DOHH2 (cell line): ENCODE data around the gene SUSD5.

Source experiments
- H3F3A ChIP-seq: fragments of 200-600 bp; sonication (generic), shearing (Covaris generic); 2 replicates; pipeline ENCODE4 v1.6.0; 2016; ENCODE audit warnings: antibody characterized with exemption, mild to moderate bottlenecking; ENCODE audit not compliant: control insufficient read depth, insufficient read depth
- H3K27ac ChIP-seq: fragments of 200-600 bp; sonication (generic); 2 replicates; pipeline ENCODE4 v1.5.1; 2014; ENCODE audit warnings: low read depth, mild to moderate bottlenecking, low read length, moderate library complexity
- H3K27me3 ChIP-seq: fragments of 200-600 bp; sonication (generic); 2 replicates; pipeline ENCODE4 v1.6.1; 2014; ENCODE audit warnings: mild to moderate bottlenecking, low read length, mixed read lengths; ENCODE audit not compliant: control insufficient read depth
- H3K36me3 ChIP-seq: fragments of 200-600 bp; sonication (generic); 2 replicates; pipeline ENCODE4 v1.6.1; 2014; ENCODE audit warnings: mild to moderate bottlenecking, low read length, moderate library complexity, mixed read lengths; ENCODE audit not compliant: control insufficient read depth
- H3K4me1 ChIP-seq: fragments of 200-600 bp; sonication (generic); 2 replicates; pipeline ENCODE4 v1.6.1; 2014; ENCODE audit warnings: mild to moderate bottlenecking, low read length, mixed read lengths; ENCODE audit not compliant: control insufficient read depth
- H3K4me2 ChIP-seq: fragments of 200-600 bp; sonication (generic); 2 replicates; pipeline ENCODE4 v1.6.0; 2014; ENCODE audit warnings: mild to moderate bottlenecking, low read length, moderate library complexity
- H3K4me3 ChIP-seq: fragments of 200-600 bp; sonication (generic); 2 replicates; pipeline ENCODE4 v1.5.1; 2014; ENCODE audit warnings: mild to moderate bottlenecking, low read length, mixed read lengths
- H3K79me2 ChIP-seq: fragments of 200-600 bp; sonication (generic); 2 replicates; pipeline ENCODE4 v1.6.1; 2014; ENCODE audit warnings: mild to moderate bottlenecking, low read length, mixed read lengths; ENCODE audit not compliant: control insufficient read depth
- H3K9me2 ChIP-seq: fragments of 200-600 bp; sonication (generic); replicated peaks from 2 replicates; pipeline ENCODE4 v1.6.1; 2014; ENCODE audit warnings: mild to moderate bottlenecking, low read length, mixed read lengths; ENCODE audit not compliant: control insufficient read depth
- H3K9me3 ChIP-seq: fragments of 200-600 bp; sonication (generic); 2 replicates; pipeline ENCODE4 v1.6.1; 2014; ENCODE audit warnings: antibody characterized with exemption, low read length, mixed read lengths; ENCODE audit not compliant: control insufficient read depth, insufficient read depth
- H4K20me1 ChIP-seq: fragments of 200-600 bp; sonication (generic); 2 replicates; pipeline ENCODE4 v1.6.0; 2014; ENCODE audit warnings: low read depth, mild to moderate bottlenecking, antibody characterized with exemption, low read length, moderate library complexity; ENCODE audit not compliant: control insufficient read depth, insufficient read depth
- CTCF ChIP-seq: fragments of 200-600 bp; sonication (generic); IDR thresholded peaks from one replicate; pipeline ENCODE4 v1.5.1; 2014; ENCODE audit warnings: antibody characterized with exemption, mild to moderate bottlenecking, low read depth, low read length; ENCODE audit not compliant: poor library complexity, severe bottlenecking
- EZH2phosphoT487 ChIP-seq: fragments of 200-600 bp; sonication (generic); IDR thresholded peaks from 2 replicates; pipeline ENCODE4 v1.6.1; 2017; ENCODE audit warnings: borderline replicate concordance, mild to moderate bottlenecking, antibody characterized with exemption, low read length, moderate library complexity, mixed read lengths

SUSD5 gene

GRCh38 chr3:33212406-33212805 is 6.2 kb downstream of the SUSD5 start:
- H4K20me1 ChIP-seq, result no peaks in the 10 kb centered on the region
- peaks cover 12% of the 10 kb centered on the region for H3K27me3 ChIP-seq
- H3K9me3 ChIP-seq, result no peaks in the 10 kb centered on the region
- no peaks in the 10 kb centered on the region for H3K4me1 ChIP-seq
- H3K9me2 ChIP-seq, result no peaks in the 10 kb centered on the region
- no peak overlapping the region for H3K27ac ChIP-seq
- no peaks in the 10 kb centered on the region for H3K36me3 ChIP-seq
- H3F3A ChIP-seq, result no peaks in the 10 kb centered on the region
- H3K4me3 ChIP-seq, result no peak overlapping the region
- H3K4me2 ChIP-seq, result no peak overlapping the region
- TF ChIP-seq EZH2phosphoT487 (no peak), CTCF (no peak)
- H3K79me2 ChIP-seq, result no peaks in the 10 kb centered on the region

GRCh38 chr3:33211444-33211843 is 7.2 kb downstream of the SUSD5 start:
- H3K36me3 ChIP-seq, result no peaks in the 10 kb centered on the region
- H3K27me3 ChIP-seq, result peaks cover 4% of the 10 kb centered on the region; the same call in 1 of the 2 replicates
- no peaks in the 10 kb centered on the region for H3K79me2 ChIP-seq
- no peaks in the 10 kb centered on the region for H3F3A ChIP-seq
- H4K20me1 ChIP-seq, result no peaks in the 10 kb centered on the region
- no peaks in the 10 kb centered on the region for H3K4me1 ChIP-seq
- no peak overlapping the region for H3K27ac ChIP-seq
- H3K4me2 ChIP-seq, result no peak overlapping the region
- no peaks in the 10 kb centered on the region for H3K9me2 ChIP-seq
- H3K4me3 ChIP-seq, result no peak overlapping the region
- no peaks in the 10 kb centered on the region for H3K9me3 ChIP-seq
- no peak for TF ChIP-seq EZH2phosphoT487
- no peak for TF ChIP-seq CTCF

GRCh38 chr3:33209357-33209756 is 9.3 kb downstream of the SUSD5 start:
- no peaks in the 10 kb centered on the region for H3K36me3 ChIP-seq
- H3K79me2 ChIP-seq, result no peaks in the 10 kb centered on the region
- no peak overlapping the region for H3K4me3 ChIP-seq
- no peaks in the 10 kb centered on the region for H3K9me2 ChIP-seq
- no peaks in the 10 kb centered on the region for H3K4me1 ChIP-seq
- no peak overlapping the region for H3K4me2 ChIP-seq
- peaks cover under 1% of the 10 kb centered on the region; the same call in 1 of the 2 replicates for H3K27me3 ChIP-seq
- H3K27ac ChIP-seq, result no peak overlapping the region
- no peaks in the 10 kb centered on the region for H3F3A ChIP-seq
- no peaks in the 10 kb centered on the region for H4K20me1 ChIP-seq
- no peak for TF ChIP-seq EZH2phosphoT487
- TF ChIP-seq CTCF, result no peak
- no peaks in the 10 kb centered on the region for H3K9me3 ChIP-seq
